IMR-90 (cell line): ENCODE data around the gene MAGEC2. TPM values are rescaled to one million over a fixed set of nuclear protein-coding genes. Genes with fewer than 3 reads are reported as not detected.

ENCODE experiments used
- ATAC-seq: fragments of 200-7000 bp; cut with Tn5 transposase; 2 replicates; pipeline ENCODE4 v1.9.1; 2020; ENCODE audit warnings: low read depth, mild to moderate bottlenecking, moderate library complexity
- BruUV-seq: library from RNA; stranded (reverse); fragments of 400-500 nt; replicated peaks from 2 replicates; lab custom pipeline; 2021; lab: Mats Ljungman, UMichigan
- CTCF ChIA-PET: fragments of 300-600 bp; formaldehyde crosslinking; extraction: SDS; loops from one replicate; lab custom pipeline; 2021; ENCODE audit warnings: antibody characterized with exemption; lab: Yijun Ruan, JAX
- POLR2A ChIA-PET: fragments of 300-600 bp; sonication (Branson Sonifier 250); formaldehyde crosslinking; loops from one replicate; lab custom pipeline; 2022; ENCODE audit warnings: antibody characterized with exemption; ENCODE audit not compliant: unreplicated experiment; lab: Charles Lee
- DNase-seq: peaks from one replicate; pipeline ENCODE4 v3.0.0; 2013
- H2AFZ ChIP-seq: replicated peaks from 2 replicates; pipeline ENCODE3; 2013; ENCODE audit warnings: low read length, mild to moderate bottlenecking; ENCODE audit not compliant: poor library complexity
- H2AK5ac ChIP-seq: 2 replicates; pipeline ENCODE4 v1.6.1; 2013; ENCODE audit warnings: low read depth, low read length, inconsistent platforms
- H2AK9ac ChIP-seq: replicated peaks from 2 replicates; pipeline ENCODE3; 2013; ENCODE audit warnings: mild to moderate bottlenecking, low read depth, low read length, moderate library complexity; ENCODE audit not compliant: poor library complexity
- H2BK120ac ChIP-seq: 2 replicates; pipeline ENCODE4 v1.6.1; 2013; ENCODE audit warnings: low read depth, low read length, inconsistent platforms
- H2BK15ac ChIP-seq: 3 replicates; pipeline ENCODE4 v1.6.1; 2013; ENCODE audit warnings: low read depth, low read length, inconsistent platforms
- H2BK20ac ChIP-seq: 2 replicates; pipeline ENCODE4 v1.6.1; 2013; ENCODE audit warnings: low read depth, mild to moderate bottlenecking, inconsistent platforms, low read length, moderate library complexity
- H2BK5ac ChIP-seq: 2 replicates; pipeline ENCODE4 v1.6.1; 2013; ENCODE audit warnings: mild to moderate bottlenecking, low read depth, low read length, inconsistent platforms; ENCODE audit not compliant: poor library complexity, severe bottlenecking
- H3K14ac ChIP-seq: replicated peaks from 2 replicates; pipeline ENCODE4 v1.6.1; 2013; ENCODE audit warnings: low read depth, low read length, inconsistent platforms
- H3K18ac ChIP-seq: 2 replicates; pipeline ENCODE4 v1.6.1; 2013; ENCODE audit warnings: low read depth, low read length, control low read depth
- H3K23ac ChIP-seq: 2 replicates; pipeline ENCODE4 v1.6.1; 2013; ENCODE audit warnings: low read depth, low read length, inconsistent platforms
- H3K27ac ChIP-seq: 2 replicates; pipeline ENCODE4 v1.5.1; 2013; ENCODE audit warnings: mild to moderate bottlenecking, control low read depth, low read length; ENCODE audit not compliant: insufficient read depth
- H3K27me3 ChIP-seq: 2 replicates; pipeline ENCODE4 v1.6.1; 2013; ENCODE audit warnings: low read length; ENCODE audit not compliant: control insufficient read depth, insufficient read depth
- H3K36me3 ChIP-seq: 2 replicates; pipeline ENCODE4 v1.6.1; 2013; ENCODE audit warnings: low read length, mixed read lengths; ENCODE audit not compliant: control insufficient read depth, insufficient read depth
- H3K4ac ChIP-seq: 2 replicates; pipeline ENCODE4 v1.6.1; 2013; ENCODE audit warnings: low read depth, low read length, inconsistent platforms
- H3K4me1 ChIP-seq: 2 replicates; pipeline ENCODE4 v1.6.1; 2013; ENCODE audit warnings: low read length, mixed read lengths; ENCODE audit not compliant: control insufficient read depth, insufficient read depth
- H3K4me2 ChIP-seq: 2 replicates; pipeline ENCODE4 v1.6.1; 2013; ENCODE audit warnings: low read depth, mild to moderate bottlenecking, control low read depth, low read length, moderate library complexity
- H3K4me3 ChIP-seq: 2 replicates; pipeline ENCODE4 v1.5.1; 2013; ENCODE audit warnings: low read depth, mild to moderate bottlenecking, control low read depth, low read length, moderate library complexity; ENCODE audit not compliant: insufficient read depth
- H3K56ac ChIP-seq: 2 replicates; pipeline ENCODE4 v1.6.1; 2013; ENCODE audit warnings: low read length, inconsistent platforms; ENCODE audit not compliant: insufficient read depth; ENCODE audit errors: extremely low read depth
- H3K79me1 ChIP-seq, 2 experiments: 2 replicates each; pipeline ENCODE4 v1.6.1; 2013; ENCODE audit warnings: low read length in 2 of 2, inconsistent platforms in 1 of 2, low read depth in 1 of 2
- H3K9ac ChIP-seq: 2 replicates; pipeline ENCODE4 v1.6.1; 2013; ENCODE audit warnings: low read depth, low read length, control low read depth
- H3K9me1 ChIP-seq: 2 replicates; pipeline ENCODE4 v1.6.1; 2013; ENCODE audit warnings: low read length, inconsistent platforms; ENCODE audit not compliant: insufficient read depth
- H3K9me3 ChIP-seq: 2 replicates; pipeline ENCODE4 v1.6.1; 2013; ENCODE audit warnings: low read length; ENCODE audit not compliant: control insufficient read depth, insufficient read depth
- H4K20me1 ChIP-seq: 2 replicates; pipeline ENCODE4 v1.6.1; 2013; ENCODE audit warnings: low read length, inconsistent platforms; ENCODE audit not compliant: insufficient read depth
- H4K5ac ChIP-seq: 2 replicates; pipeline ENCODE4 v1.6.1; 2013; ENCODE audit warnings: mild to moderate bottlenecking, low read depth, low read length, control low read depth
- H4K8ac ChIP-seq, 2 experiments: 2 replicates each; pipeline ENCODE4 v1.6.1; 2013; ENCODE audit warnings: low read depth in 2 of 2, low read length in 2 of 2, control low read depth in 1 of 2, inconsistent platforms in 1 of 2
- H4K91ac ChIP-seq: 2 replicates; pipeline ENCODE4 v1.6.1; 2013; ENCODE audit warnings: low read depth, low read length, inconsistent platforms; ENCODE audit not compliant: insufficient read depth
- BHLHE40 ChIP-seq: fragments of 150-350 bp; IDR thresholded peaks from 2 replicates; pipeline ENCODE4 v1.6.1; 2016; ENCODE audit warnings: mild to moderate bottlenecking, low read depth, low read length
- CHD1 ChIP-seq: IDR thresholded peaks from 2 replicates; pipeline ENCODE4 v1.6.1; 2012; ENCODE audit warnings: low read depth, low read length, improper control_type of control experiment
- MAFK ChIP-seq: IDR thresholded peaks from 2 replicates; pipeline ENCODE4 v1.6.1; 2012; ENCODE audit warnings: low read depth, low read length, improper control_type of control experiment
- RCOR1 ChIP-seq: IDR thresholded peaks from 2 replicates; pipeline ENCODE4 v1.6.1; 2012; ENCODE audit warnings: mild to moderate bottlenecking, low read length, improper control_type of control experiment; ENCODE audit not compliant: insufficient replicate concordance
- RFX5 ChIP-seq: IDR thresholded peaks from 2 replicates; pipeline ENCODE4 v1.8.0; 2012; ENCODE audit warnings: low read depth, mild to moderate bottlenecking, low read length, moderate library complexity
- WGBS, 2 experiments: methylation state at CpG; one replicate each; pipeline versions ENCODE4 v1.1.5 to v1.1.7; 2013; ENCODE audit warnings: missing lambda C conversion rate in 2 of 2; ENCODE audit not compliant: insufficient read length in 1 of 2; ENCODE audit errors: extremely low coverage in 2 of 2; 5-methylcytosine and 5-hydroxymethylcytosine counted together
- dilution Hi-C: fragments of 300-500 bp; cut with HindIII; formaldehyde crosslinking; loops from one replicate; pipeline ENCODE4 v1.14.3; 2018; ENCODE audit warnings: low sequenced_read_pairs; ENCODE audit not compliant: unreplicated experiment
- in situ Hi-C: fragments of 300-500 bp; cut with MboI; formaldehyde crosslinking; loops from 3 replicates; pipeline ENCODE4 v1.14.3; 2019; ENCODE audit warnings: low sequenced_read_pairs, inconsistent platforms, mixed read lengths
- intact Hi-C: fragments of 100-400 bp; cut with micrococcal nuclease; formaldehyde crosslinking; loops from 2 replicates; pipeline ENCODE4 v1.10.0; 2022
- polyA plus RNA-seq, 3 experiments: library from polyadenylated mRNA; depleted of rRNA; stranded (reverse); fragments of >200 nt; gene quantifications; 2 replicates each; pipeline ENCODE4 v1.2.3, GENCODE V29; 2012; ENCODE audit warnings: low replicate concordance in 1 of 3
- total RNA-seq: library from RNA; depleted of rRNA; stranded (reverse); fragments of >200 nt; gene quantifications from 2 replicates; pipeline ENCODE4 v1.2.3, GENCODE V29; 2012
- TF ChIP-seq, protein P1 (sequence below): fragments of 150-350 bp; IDR thresholded peaks from 2 replicates; pipeline ENCODE4 v1.6.1; 2017; ENCODE audit warnings: mild to moderate bottlenecking, antibody characterized with exemption, low read length, low read depth

MAGEC2 gene
- total and polyA plus RNA-seq, 2 of the 4 experiments (the other 2 are of a cell fraction): not detected

DNA sequence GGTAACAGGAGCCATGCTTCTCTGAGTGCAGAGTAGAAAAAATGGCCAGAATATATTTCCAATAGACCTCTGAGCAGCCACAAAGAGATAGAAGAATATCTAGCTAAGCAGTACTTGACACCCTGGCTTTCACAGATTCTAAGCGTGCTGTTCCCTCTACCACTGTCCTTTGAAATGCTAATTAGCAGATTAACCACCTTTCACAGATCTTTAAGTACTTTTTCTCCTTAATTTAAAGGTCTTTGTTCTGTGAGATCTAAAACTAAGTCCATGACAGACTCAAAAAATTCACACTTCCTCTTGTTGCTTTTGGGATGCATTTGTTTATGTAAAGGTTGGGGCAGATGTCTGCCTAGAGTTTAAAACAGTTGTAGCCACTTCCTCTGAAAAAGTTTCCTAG is 28.3 kb upstream of the MAGEC2 start:
- Histone ChIP-seq H4K8ac (no peak overlapping the region), H3K4ac (no peak overlapping the region), H4K5ac (no peak overlapping the region), H3K9me1 (no peaks in the 10 kb centered on the region), H2BK120ac (no peak overlapping the region), H3K4me1 (no peaks in the 10 kb centered on the region), H4K91ac (no peak overlapping the region), H3K79me1 (no peaks in the 10 kb centered on the region), H2BK15ac (no peak overlapping the region), H3K27ac (no peak overlapping the region), H3K18ac (no peak overlapping the region), H3K23ac (no peak overlapping the region), H3K9ac (no peak overlapping the region), H2BK20ac (no peak overlapping the region), H3K56ac (no peak overlapping the region), H3K4me3 (no peak overlapping the region), H3K9me3 (no peaks in the 10 kb centered on the region; the same call in 1 of the 2 replicates), H3K27me3 (no peaks in the 10 kb centered on the region), H2AK9ac (no peak overlapping the region), H2AK5ac (no peak overlapping the region), H4K20me1 (no peaks in the 10 kb centered on the region), H2BK5ac (no peak overlapping the region), H3K36me3 (no peaks in the 10 kb centered on the region), H3K4me2 (no peak overlapping the region), H2AFZ (no peak overlapping the region), H3K14ac (no peak overlapping the region)
- CTCF ChIA-PET: no interaction called here
- dilution Hi-C loops: no loop called here
- no TSS peak for BruUV-seq
- in situ Hi-C loops: no loop called here
- POLR2A ChIA-PET: no interaction called here
- WGBS, 2 experiments: no CpG with 5 or more reads among the region's 1 CpG
- TF ChIP-seq CHD1 (no peak), MAFK (no peak), RFX5 (no peak), BHLHE40 (no peak), RCOR1 (no peak)
- TF ChIP-seq, protein P1, sequence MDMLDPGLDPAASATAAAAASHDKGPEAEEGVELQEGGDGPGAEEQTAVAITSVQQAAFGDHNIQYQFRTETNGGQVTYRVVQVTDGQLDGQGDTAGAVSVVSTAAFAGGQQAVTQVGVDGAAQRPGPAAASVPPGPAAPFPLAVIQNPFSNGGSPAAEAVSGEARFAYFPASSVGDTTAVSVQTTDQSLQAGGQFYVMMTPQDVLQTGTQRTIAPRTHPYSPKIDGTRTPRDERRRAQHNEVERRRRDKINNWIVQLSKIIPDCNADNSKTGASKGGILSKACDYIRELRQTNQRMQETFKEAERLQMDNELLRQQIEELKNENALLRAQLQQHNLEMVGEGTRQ: no peak
- DNase-seq (no peak), ATAC-seq (no peak)
- intact Hi-C loops: no loop called here
